Femur (tissue), 1 donor: ENCODE data around the gene PSMD1.
"Not testable (repeated sequence)": the region's sequence is repeated elsewhere in the genome, so short reads cannot be mapped to it uniquely, and the experiment has no call there.

ENCODE experiments used
- DNase-seq: peaks from one replicate; pipeline ENCODE4 v3.0.0-alpha.2; 2017

The PSMD1 gene

GRCh38 chr2:231188506-231189170 lies 132.0 kb downstream of the PSMD1 start:
- DNase-seq, result no peak

- no peak for DNase-seq
Observed at GRCh38 chr2:231189171-231189530, 132.5 kb downstream of the PSMD1 start.

- DNase-seq, result peak; percentile 55
Observed at GRCh38 chr2:231189571-231190495, 133.2 kb downstream of the PSMD1 start.

- peak; percentile 79 for DNase-seq
Observed at GRCh38 chr2:231190531-231191197, 134.0 kb downstream of the PSMD1 start.

- DNase-seq, result peak; percentile 89
Observed at GRCh38 chr2:231191896-231192872, 135.5 kb downstream of the PSMD1 start.

GRCh38 chr2:231193216-231193615 lies 136.5 kb downstream of the PSMD1 start:
- no peak for DNase-seq

GRCh38 chr2:231196592-231196991 lies 139.9 kb downstream of the PSMD1 start:
- no peak for DNase-seq

GRCh38 chr2:231197196-231197595 lies 140.5 kb downstream of the PSMD1 start:
- not testable (repeated sequence) for DNase-seq

- no peak for DNase-seq
Observed at GRCh38 chr2:231197706-231198290, 141.1 kb downstream of the PSMD1 start.

- DNase-seq, result peak; percentile 86
Observed at GRCh38 chr2:231198291-231199173, 141.9 kb downstream of the PSMD1 start, which contains the start of gene ARMC9. Gene ARMC9 (plus strand): TSS chr2:231198631. CDS start chr2:231206239, 7,608 bp downstream.

- no peak for DNase-seq
Observed at GRCh38 chr2:231199219-231199618, 142.6 kb downstream of the PSMD1 start.

- DNase-seq, result peak; percentile 48
Observed at GRCh38 chr2:231200805-231201474, 144.3 kb downstream of the PSMD1 start.

GRCh38 chr2:231201475-231201814 lies 144.8 kb downstream of the PSMD1 start:
- no peak for DNase-seq

GRCh38 chr2:231203087-231203486 lies 146.4 kb downstream of the PSMD1 start:
- DNase-seq, result no peak

- DNase-seq, result no peak
Observed at GRCh38 chr2:231204146-231204545, 147.5 kb downstream of the PSMD1 start.

GRCh38 chr2:231204581-231204980 lies 147.9 kb downstream of the PSMD1 start:
- DNase-seq, result no peak

GRCh38 chr2:231207734-231208133 lies 151.1 kb downstream of the PSMD1 start:
- no peak for DNase-seq

- DNase-seq, result no peak
Observed at GRCh38 chr2:231210782-231211181, 154.1 kb downstream of the PSMD1 start.

GRCh38 chr2:231211486-231211885 lies 154.8 kb downstream of the PSMD1 start:
- no peak for DNase-seq

- no peak for DNase-seq
Observed at GRCh38 chr2:231212329-231212845, 155.7 kb downstream of the PSMD1 start.
